Measurements from ENCODE around the gene RPP25L.

DNA sequence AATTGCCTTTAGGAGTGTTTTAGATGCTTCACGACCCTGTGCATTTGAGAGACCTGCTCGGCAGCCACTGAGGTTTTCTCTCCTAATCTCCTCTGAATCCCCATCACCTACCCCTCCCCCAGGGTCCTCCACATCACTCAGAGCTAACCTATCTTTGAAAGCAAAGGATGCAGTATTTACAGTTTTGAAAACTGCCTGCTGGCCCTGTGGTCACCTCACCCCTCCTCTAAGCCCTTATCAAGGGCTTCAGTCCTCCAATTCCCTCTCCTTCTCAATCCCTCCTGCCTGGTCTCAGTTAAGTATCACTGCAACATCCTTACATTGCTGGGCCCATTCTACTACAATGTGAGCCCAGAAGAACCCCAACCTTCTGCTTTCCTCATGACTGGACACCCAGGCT, 4.6 kb downstream of the RPP25L start:
- TF ChIP-seq, protein P1, sequence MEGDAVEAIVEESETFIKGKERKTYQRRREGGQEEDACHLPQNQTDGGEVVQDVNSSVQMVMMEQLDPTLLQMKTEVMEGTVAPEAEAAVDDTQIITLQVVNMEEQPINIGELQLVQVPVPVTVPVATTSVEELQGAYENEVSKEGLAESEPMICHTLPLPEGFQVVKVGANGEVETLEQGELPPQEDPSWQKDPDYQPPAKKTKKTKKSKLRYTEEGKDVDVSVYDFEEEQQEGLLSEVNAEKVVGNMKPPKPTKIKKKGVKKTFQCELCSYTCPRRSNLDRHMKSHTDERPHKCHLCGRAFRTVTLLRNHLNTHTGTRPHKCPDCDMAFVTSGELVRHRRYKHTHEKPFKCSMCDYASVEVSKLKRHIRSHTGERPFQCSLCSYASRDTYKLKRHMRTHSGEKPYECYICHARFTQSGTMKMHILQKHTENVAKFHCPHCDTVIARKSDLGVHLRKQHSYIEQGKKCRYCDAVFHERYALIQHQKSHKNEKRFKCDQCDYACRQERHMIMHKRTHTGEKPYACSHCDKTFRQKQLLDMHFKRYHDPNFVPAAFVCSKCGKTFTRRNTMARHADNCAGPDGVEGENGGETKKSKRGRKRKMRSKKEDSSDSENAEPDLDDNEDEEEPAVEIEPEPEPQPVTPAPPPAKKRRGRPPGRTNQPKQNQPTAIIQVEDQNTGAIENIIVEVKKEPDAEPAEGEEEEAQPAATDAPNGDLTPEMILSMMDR (conservative IDR thresholded peaks at IDR 0.05; ENCODE audit: low read depth, low read length), result no peak
- TF ChIP-seq EZH2 (IDR thresholded peaks at IDR 0.05; ENCODE audit: low read length, unreplicated experiment) (no peak), EZH2phosphoT487 (IDR thresholded peaks at IDR 0.05; ENCODE audit: borderline replicate concordance, low read length) (no peak)
